Astrocyte of the hippocampus (primary cell): ENCODE results near the gene TOMM6.
A peak's percentile ranks its signal among the peaks of the same experiment; 100 is the strongest.
"Not testable (repeated sequence)": the region's sequence is repeated elsewhere in the genome, so short reads cannot be mapped to it uniquely, and the experiment has no call there.

Experiments used
- DNase-seq: peaks from one replicate; pipeline ENCODE4 v3.0.0; 2011; ENCODE audit warnings: low read depth, low spot score

TOMM6 gene

GRCh38 chr6:41785254-41785653, 2.2 kb upstream of the TOMM6 start:
- DNase-seq, result no peak

- peak; percentile 69 for DNase-seq
Observed at GRCh38 chr6:41785689-41786450, 1.6 kb upstream of the TOMM6 start.

- DNase-seq, result peak; percentile 96
Observed at GRCh38 chr6:41786451-41787218, 859 bp upstream of the TOMM6 start.

- DNase-seq, result no peak
Observed at GRCh38 chr6:41789390-41789724, 1.9 kb downstream of the TOMM6 start.

- no peak for DNase-seq
Observed at GRCh38 chr6:41790045-41790444, 2.6 kb downstream of the TOMM6 start.

GRCh38 chr6:41791305-41791704, 3.8 kb downstream of the TOMM6 start:
- DNase-seq, result no peak

GRCh38 chr6:41791984-41792383, 4.5 kb downstream of the TOMM6 start:
- no peak for DNase-seq

GRCh38 chr6:41796474-41796873, 9.0 kb downstream of the TOMM6 start:
- no peak for DNase-seq

GRCh38 chr6:41798901-41799558, 11.5 kb downstream of the TOMM6 start:
- no peak for DNase-seq

GRCh38 chr6:41799559-41799911, 12.0 kb downstream of the TOMM6 start:
- DNase-seq, result no peak

GRCh38 chr6:41801380-41801779, 13.9 kb downstream of the TOMM6 start:
- peak; percentile 56 for DNase-seq

GRCh38 chr6:41805830-41806774, 18.6 kb downstream of the TOMM6 start:
- no peak for DNase-seq

GRCh38 chr6:41811095-41811494, 23.6 kb downstream of the TOMM6 start:
- DNase-seq, result no peak

- DNase-seq, result not testable (repeated sequence)
Observed at GRCh38 chr6:41811946-41812345, 24.5 kb downstream of the TOMM6 start.

GRCh38 chr6:41813469-41813868, 26.0 kb downstream of the TOMM6 start:
- DNase-seq, result no peak

GRCh38 chr6:41813956-41814355, 26.5 kb downstream of the TOMM6 start:
- no peak for DNase-seq

GRCh38 chr6:41814629-41815028, 27.1 kb downstream of the TOMM6 start:
- no peak for DNase-seq

GRCh38 chr6:41815587-41815986, 28.1 kb downstream of the TOMM6 start:
- no peak for DNase-seq

- no peak for DNase-seq
Observed at GRCh38 chr6:41818271-41819054, 31.0 kb downstream of the TOMM6 start.

- no peak for DNase-seq
Observed at GRCh38 chr6:41821266-41821665, 33.8 kb downstream of the TOMM6 start.

- DNase-seq, result no peak
Observed at GRCh38 chr6:41822021-41822420, 34.5 kb downstream of the TOMM6 start.
